Measurements from ENCODE around the gene PHYHD1.

GRCh38 chr9:128936171-128936865 is 15.5 kb downstream of the PHYHD1 start:
- TF ChIP-seq REST (IDR thresholded peaks at IDR 0.05; ENCODE audit: low read depth, low read length) (no peak), TAF1 (IDR thresholded peaks at IDR 0.05; ENCODE audit: borderline replicate concordance, low read depth, low read length) (no peak), FOXM1 (IDR thresholded peaks at IDR 0.05; ENCODE audit: low read depth) (no peak)

All from SK-N-SH (cell line).